GM18873 (cell line): Measurements from ENCODE around the gene SLC30A10.
"Not testable (repeated sequence)": the region's sequence is repeated elsewhere in the genome, so short reads cannot be mapped to it uniquely, and the experiment has no call there.

ENCODE experiments used
- ATAC-seq: cut with Tn5 transposase; IDR thresholded peaks from one replicate; pipeline ENCODE4 v1.9.1; 2021; ENCODE audit warnings: mild to moderate bottlenecking, moderate library complexity, moderate number of reproducible peaks; ENCODE audit not compliant: unreplicated experiment, low FRiP score

Gene SLC30A10

GRCh38 chr1:219927956-219928790 is at the start of gene SLC30A10:
Gene SLC30A10 (minus strand): TSS chr1:219928557. CDS start chr1:219928440, 117 bp downstream.
- ATAC-seq, result no peak

GRCh38 chr1:219973213-219973612 is 44.9 kb upstream of the SLC30A10 start:
- no peak for ATAC-seq

- no peak for ATAC-seq
Measured at GRCh38 chr1:219967361-219967760, 39.0 kb upstream of the SLC30A10 start.

GRCh38 chr1:219966071-219966349 is 37.7 kb upstream of the SLC30A10 start:
- ATAC-seq, result no peak

GRCh38 chr1:219965285-219966070 is 37.1 kb upstream of the SLC30A10 start:
- no peak for ATAC-seq

GRCh38 chr1:219963432-219963831 is 35.1 kb upstream of the SLC30A10 start:
- no peak for ATAC-seq

GRCh38 chr1:219961684-219962083 is 33.3 kb upstream of the SLC30A10 start:
- no peak for ATAC-seq

- no peak for ATAC-seq
Measured at GRCh38 chr1:219959540-219960203, 31.3 kb upstream of the SLC30A10 start.

GRCh38 chr1:219958875-219959417 is 30.6 kb upstream of the SLC30A10 start:
- no peak for ATAC-seq

GRCh38 chr1:219954736-219955421 is 26.5 kb upstream of the SLC30A10 start:
- ATAC-seq, result no peak

GRCh38 chr1:219954052-219954451 is 25.7 kb upstream of the SLC30A10 start:
- ATAC-seq, result no peak

GRCh38 chr1:219952361-219952760 is 24.0 kb upstream of the SLC30A10 start:
- no peak for ATAC-seq

- ATAC-seq, result not testable (repeated sequence)
Measured at GRCh38 chr1:219949227-219949626, 20.9 kb upstream of the SLC30A10 start.

- not testable (repeated sequence) for ATAC-seq
Measured at GRCh38 chr1:219948766-219949165, 20.4 kb upstream of the SLC30A10 start.

GRCh38 chr1:219945795-219946194 is 17.4 kb upstream of the SLC30A10 start:
- no peak for ATAC-seq

- ATAC-seq, result no peak
Measured at GRCh38 chr1:219941179-219942118, 13.1 kb upstream of the SLC30A10 start.

GRCh38 chr1:219940707-219941106 is 12.3 kb upstream of the SLC30A10 start:
- ATAC-seq, result no peak

GRCh38 chr1:219938706-219939105 is 10.3 kb upstream of the SLC30A10 start:
- ATAC-seq, result no peak

GRCh38 chr1:219933763-219934162 is 5.4 kb upstream of the SLC30A10 start:
- ATAC-seq, result not testable (repeated sequence)
